HepG2 (cell line): ENCODE measurements around the gene OAF. TPM values are rescaled to one million over a fixed set of nuclear protein-coding genes. Genes with fewer than 3 reads are reported as not detected.

Experiments
- DPF2 ChIP-seq: sonication (generic); formaldehyde crosslinking; IDR thresholded peaks from 2 replicates; pipeline ENCODE4 v1.4.0; 2020; ENCODE audit warnings: mild to moderate bottlenecking, low read depth, missing genetic modification reagents, borderline replicate concordance
- HOXA3 ChIP-seq: sonication (generic); formaldehyde crosslinking; IDR thresholded peaks from 2 replicates; pipeline ENCODE4 v1.5.0; 2020; ENCODE audit warnings: missing genetic modification reagents
- HOXD1 ChIP-seq: sonication (generic); formaldehyde crosslinking; IDR thresholded peaks from 2 replicates; pipeline ENCODE4 v1.5.0; 2020; ENCODE audit warnings: missing genetic modification reagents
- KDM6A ChIP-seq: IDR thresholded peaks from 2 replicates; pipeline ENCODE4 v1.6.1; 2016; ENCODE audit warnings: low read depth
- NCOA5 ChIP-seq: sonication (generic); formaldehyde crosslinking; IDR thresholded peaks from 2 replicates; pipeline ENCODE4 v1.4.0; 2020; ENCODE audit warnings: missing genetic modification reagents
- RXRA ChIP-seq: sonication (generic); formaldehyde crosslinking; IDR thresholded peaks from 2 replicates; pipeline ENCODE4 v1.5.1; 2020; ENCODE audit warnings: missing genetic modification reagents
- SPEN ChIP-seq: sonication (generic); formaldehyde crosslinking; IDR thresholded peaks from 2 replicates; pipeline ENCODE4 v1.5.1; 2020; ENCODE audit warnings: low read depth, mild to moderate bottlenecking, missing genetic modification reagents
- TEAD3 ChIP-seq: optimal IDR thresholded peaks from 2 replicates; pipeline ENCODE3; 2016; ENCODE audit warnings: borderline replicate concordance
- TEF ChIP-seq: sonication (generic); formaldehyde crosslinking; IDR thresholded peaks from 2 replicates; pipeline ENCODE4 v1.5.0; 2020; ENCODE audit warnings: missing genetic modification reagents
- ZBTB43 ChIP-seq: sonication (generic); formaldehyde crosslinking; conservative IDR thresholded peaks from 2 replicates; pipeline ENCODE4 v1.4.0; 2020; ENCODE audit warnings: missing genetic modification reagents
- ZFP1 ChIP-seq: IDR thresholded peaks from 2 replicates; pipeline ENCODE4 v1.6.1; 2016
- ZFP82 ChIP-seq: sonication (generic); formaldehyde crosslinking; IDR thresholded peaks from 2 replicates; pipeline ENCODE4 v1.5.1; 2020; ENCODE audit warnings: mild to moderate bottlenecking, missing genetic modification reagents, borderline replicate concordance
- ZFP90 ChIP-seq: sonication (generic); formaldehyde crosslinking; IDR thresholded peaks from 2 replicates; pipeline ENCODE4 v1.8.0; 2022; ENCODE audit warnings: missing genetic modification reagents, mild to moderate bottlenecking, inconsistent platforms, borderline replicate concordance
- ZNF121 ChIP-seq: sonication (generic); formaldehyde crosslinking; IDR thresholded peaks from 2 replicates; pipeline ENCODE4 v1.5.0; 2020; ENCODE audit warnings: mild to moderate bottlenecking, missing genetic modification reagents
- ZNF143 ChIP-seq: sonication (generic); formaldehyde crosslinking; IDR thresholded peaks from 2 replicates; pipeline ENCODE4 v1.4.0; 2020; ENCODE audit warnings: missing genetic modification reagents
- ZNF281 ChIP-seq: sonication (generic); formaldehyde crosslinking; IDR thresholded peaks from 2 replicates; pipeline ENCODE4 v1.4.0; 2020; ENCODE audit warnings: missing genetic modification reagents, borderline replicate concordance
- ZNF615 ChIP-seq: sonication (generic); formaldehyde crosslinking; IDR thresholded peaks from 2 replicates; pipeline ENCODE4 v1.5.0; 2020; ENCODE audit warnings: mild to moderate bottlenecking, missing genetic modification reagents, borderline replicate concordance
- polyA plus RNA-seq, 8 experiments: library from polyadenylated mRNA; depleted of rRNA in 3 of 8; stranded (reverse) in 7 of 8; unstranded in 1 of 8; fragments of >200 nt; fragmentation: Illumina TruSeq in 4 of 8; extraction: Trizol in 4 of 8; gene quantifications; 2 replicates each; pipeline versions ENCODE4 v1.2.1 to v1.2.3, GENCODE V29; 2011 to 2016; ENCODE audit warnings: low read depth in 4 of 8, missing spikeins in 1 of 8, mixed read lengths in 1 of 8; ENCODE audit not compliant: insufficient read depth in 1 of 8
- total RNA-seq, 5 experiments: library from RNA; depleted of rRNA; stranded (reverse); fragments of >200 nt; fragmentation: Illumina TruSeq; extraction: Trizol; gene quantifications; 2 replicates each; pipeline ENCODE4 v1.2.3, GENCODE V29; 2016; ENCODE audit warnings: low read depth in 1 of 5
- TF ChIP-seq, protein P1 (sequence below): sonication (generic); formaldehyde crosslinking; IDR thresholded peaks from 2 replicates; pipeline ENCODE4 v1.5.1; 2020; ENCODE audit warnings: mild to moderate bottlenecking, missing genetic modification reagents, moderate library complexity

Gene OAF
- total and polyA plus RNA-seq, 2 of the 13 experiments (the other 11 are each of a cell fraction or from before 2014, with no cell fraction given) = 63.7 to 94.6 TPM

DNA sequence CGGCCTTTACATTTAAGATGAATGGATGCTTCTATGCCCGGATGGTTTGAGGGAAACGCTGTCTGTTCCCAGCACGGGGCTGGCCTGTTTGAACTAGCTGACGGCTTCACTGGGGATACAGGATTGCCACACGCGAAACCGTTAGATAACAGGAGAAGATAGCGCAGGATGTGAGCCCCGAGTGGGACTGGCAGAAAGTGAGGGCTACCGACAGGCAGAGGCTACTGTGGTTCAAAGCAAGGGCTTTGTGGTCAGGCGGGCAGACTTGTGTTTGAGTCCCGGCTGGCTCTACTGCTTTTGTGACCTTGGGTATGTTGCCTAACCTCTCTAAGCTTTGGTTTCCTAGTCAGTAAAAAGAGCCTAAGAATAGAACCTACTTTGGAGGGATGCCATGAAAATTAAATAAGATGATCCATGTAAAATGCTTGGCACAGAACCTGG, 2.8 kb upstream of the OAF start (continued):
- TF ChIP-seq ZNF281 (CRISPR knock-in tag) = peak; percentile 32; the same call in 1 of the 2 replicates
- TF ChIP-seq HOXD1 (CRISPR knock-in tag) = peak; percentile 59; the same call in 1 of the 2 replicates
- TF ChIP-seq HOXA3 (CRISPR knock-in tag) = peak; percentile 76
- peak; percentile 87 for TF ChIP-seq ZBTB43
- peak; percentile 50 for TF ChIP-seq TEAD3 (CRISPR knock-in tag)
- TF ChIP-seq SPEN = no peak
- no peak for TF ChIP-seq NCOA5 (CRISPR knock-in tag)
- TF ChIP-seq ZNF615 = no peak
- peak; percentile 87 for TF ChIP-seq TEF
- peak; percentile 32; the same call in 1 of the 2 replicates for TF ChIP-seq ZFP1 (CRISPR knock-in tag)
- TF ChIP-seq KDM6A = no peak; the same call in 1 of the 2 replicates
- TF ChIP-seq ZNF143 (CRISPR knock-in tag) = no peak; the same call in none of the 2 replicates
- 0 out of 2 replicates have a peak, but pooled peaks have one; percentile 47 for TF ChIP-seq ZNF121 (CRISPR knock-in tag)
- TF ChIP-seq ZFP82 (CRISPR knock-in tag) = no peak
- TF ChIP-seq DPF2 = peak; percentile 59; the same call in 1 of the 2 replicates
- TF ChIP-seq RXRA (CRISPR knock-in tag) = peak; percentile 87
- TF ChIP-seq, protein P1, sequence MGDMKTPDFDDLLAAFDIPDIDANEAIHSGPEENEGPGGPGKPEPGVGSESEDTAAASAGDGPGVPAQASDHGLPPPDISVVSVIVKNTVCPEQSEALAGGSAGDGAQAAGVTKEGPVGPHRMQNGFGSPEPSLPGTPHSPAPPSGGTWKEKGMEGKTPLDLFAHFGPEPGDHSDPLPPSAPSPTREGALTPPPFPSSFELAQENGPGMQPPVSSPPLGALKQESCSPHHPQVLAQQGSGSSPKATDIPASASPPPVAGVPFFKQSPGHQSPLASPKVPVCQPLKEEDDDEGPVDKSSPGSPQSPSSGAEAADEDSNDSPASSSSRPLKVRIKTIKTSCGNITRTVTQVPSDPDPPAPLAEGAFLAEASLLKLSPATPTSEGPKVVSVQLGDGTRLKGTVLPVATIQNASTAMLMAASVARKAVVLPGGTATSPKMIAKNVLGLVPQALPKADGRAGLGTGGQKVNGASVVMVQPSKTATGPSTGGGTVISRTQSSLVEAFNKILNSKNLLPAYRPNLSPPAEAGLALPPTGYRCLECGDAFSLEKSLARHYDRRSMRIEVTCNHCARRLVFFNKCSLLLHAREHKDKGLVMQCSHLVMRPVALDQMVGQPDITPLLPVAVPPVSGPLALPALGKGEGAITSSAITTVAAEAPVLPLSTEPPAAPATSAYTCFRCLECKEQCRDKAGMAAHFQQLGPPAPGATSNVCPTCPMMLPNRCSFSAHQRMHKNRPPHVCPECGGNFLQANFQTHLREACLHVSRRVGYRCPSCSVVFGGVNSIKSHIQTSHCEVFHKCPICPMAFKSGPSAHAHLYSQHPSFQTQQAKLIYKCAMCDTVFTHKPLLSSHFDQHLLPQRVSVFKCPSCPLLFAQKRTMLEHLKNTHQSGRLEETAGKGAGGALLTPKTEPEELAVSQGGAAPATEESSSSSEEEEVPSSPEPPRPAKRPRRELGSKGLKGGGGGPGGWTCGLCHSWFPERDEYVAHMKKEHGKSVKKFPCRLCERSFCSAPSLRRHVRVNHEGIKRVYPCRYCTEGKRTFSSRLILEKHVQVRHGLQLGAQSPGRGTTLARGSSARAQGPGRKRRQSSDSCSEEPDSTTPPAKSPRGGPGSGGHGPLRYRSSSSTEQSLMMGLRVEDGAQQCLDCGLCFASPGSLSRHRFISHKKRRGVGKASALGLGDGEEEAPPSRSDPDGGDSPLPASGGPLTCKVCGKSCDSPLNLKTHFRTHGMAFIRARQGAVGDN (CRISPR knock-in tag) = peak; percentile 58
- peak; percentile 73; the same call in 1 of the 2 replicates for TF ChIP-seq ZFP90 (CRISPR knock-in tag)
